Measurements from ENCODE around the gene CLSTN1.
"Not testable (repeated sequence)": the region's sequence is repeated elsewhere in the genome, so short reads cannot be mapped to it uniquely, and the experiment has no call there.

CLSTN1 gene

GRCh38 chr1:9794081-9794480 is 29.7 kb downstream of the CLSTN1 start:
- DNase-seq, result no peak

- DNase-seq, result no peak
Measured at GRCh38 chr1:9793291-9793690, 30.5 kb downstream of the CLSTN1 start.

GRCh38 chr1:9792156-9793042 is 31.4 kb downstream of the CLSTN1 start:
- peak; percentile 51 for DNase-seq

- DNase-seq, result not testable (repeated sequence)
Measured at GRCh38 chr1:9789700-9790099, 34.1 kb downstream of the CLSTN1 start.

DNA sequence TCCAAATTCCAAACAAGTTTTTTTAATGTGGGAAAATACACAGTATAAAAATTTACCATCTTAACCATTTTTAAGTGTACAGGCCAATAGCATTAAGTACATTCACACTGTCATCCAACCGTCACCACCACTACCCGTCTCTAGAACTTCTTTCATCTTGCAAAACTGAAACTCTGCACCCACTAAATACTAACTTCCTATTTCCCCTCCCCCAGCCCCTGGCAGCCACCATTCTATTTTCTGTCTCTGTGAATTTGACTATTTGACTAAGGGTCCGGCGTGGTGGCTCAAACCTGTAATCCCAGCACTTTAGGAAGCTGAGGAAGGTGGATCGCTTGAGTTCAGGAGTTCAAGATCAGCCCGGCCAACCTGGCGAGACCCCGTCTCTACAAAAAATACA is 36.1 kb downstream of the CLSTN1 start:
- no peak for DNase-seq

GRCh38 chr1:9785406-9785805 is 38.4 kb downstream of the CLSTN1 start:
- DNase-seq, result peak; percentile 49

- peak; percentile 47 for DNase-seq
Measured at GRCh38 chr1:9784508-9785133, 39.1 kb downstream of the CLSTN1 start.

DNA sequence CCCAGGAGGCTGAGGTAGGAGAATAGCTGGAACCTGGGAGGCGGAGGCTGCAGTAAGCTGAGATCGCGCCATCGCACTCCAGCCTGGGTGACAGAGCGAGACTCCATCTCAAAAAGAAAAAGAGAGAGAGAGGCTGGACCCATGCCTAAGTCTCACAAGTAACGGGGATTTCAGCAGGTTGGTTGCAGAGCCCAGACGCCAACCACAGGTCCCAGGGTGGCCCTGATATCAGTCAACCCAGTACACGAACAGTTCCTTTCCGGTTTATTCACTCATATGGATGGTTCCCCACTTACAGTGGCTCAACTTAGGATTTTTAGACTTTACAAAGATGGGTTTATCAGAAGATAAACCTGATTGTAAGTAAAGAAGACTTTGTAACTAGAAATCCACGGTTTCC is 40.9 kb downstream of the CLSTN1 start:
- DNase-seq, result no peak

- DNase-seq, result no peak
Measured at GRCh38 chr1:9782116-9782751, 41.5 kb downstream of the CLSTN1 start.

GRCh38 chr1:9780554-9781110 is 43.1 kb downstream of the CLSTN1 start:
- DNase-seq, result no peak

DNA sequence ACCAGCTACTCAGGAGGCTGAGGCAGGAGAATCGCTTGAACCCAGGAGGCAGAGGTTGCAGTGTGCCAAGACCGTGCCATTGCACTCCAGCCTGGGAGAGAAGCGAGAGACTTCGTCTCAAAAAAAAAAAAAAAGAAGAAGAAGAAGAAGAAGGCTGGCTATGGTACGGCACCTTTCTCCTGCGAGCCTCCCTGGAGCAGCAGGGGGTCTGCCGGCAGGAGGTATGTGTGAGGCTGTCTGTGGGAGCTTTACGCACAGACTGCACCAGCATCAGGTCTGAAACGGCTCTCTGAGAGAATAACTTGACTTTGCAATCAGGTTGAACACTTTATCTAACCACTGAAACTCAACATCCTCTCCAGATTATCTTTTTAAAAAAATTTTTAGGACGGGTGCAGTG is 44.9 kb downstream of the CLSTN1 start:
- no peak for DNase-seq

DNA sequence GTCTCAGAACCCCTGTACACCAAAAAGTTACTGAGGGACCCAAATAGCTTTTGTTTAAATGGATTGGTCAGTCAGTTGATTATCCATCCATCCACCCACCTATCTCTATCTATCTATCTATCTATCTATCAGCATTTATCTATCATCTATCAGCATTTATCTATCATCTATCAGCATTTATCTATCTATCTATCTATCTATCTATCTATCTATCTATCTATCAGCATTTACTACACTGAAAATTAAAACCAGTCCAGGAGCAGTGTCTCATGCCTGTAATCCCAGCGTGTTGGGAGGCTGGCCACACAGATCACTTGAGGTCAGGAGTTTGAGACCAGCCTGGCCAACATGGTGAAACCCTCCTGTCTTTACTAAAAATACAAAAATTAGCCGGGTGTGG is 47.1 kb downstream of the CLSTN1 start:
- DNase-seq, result no peak

DNA sequence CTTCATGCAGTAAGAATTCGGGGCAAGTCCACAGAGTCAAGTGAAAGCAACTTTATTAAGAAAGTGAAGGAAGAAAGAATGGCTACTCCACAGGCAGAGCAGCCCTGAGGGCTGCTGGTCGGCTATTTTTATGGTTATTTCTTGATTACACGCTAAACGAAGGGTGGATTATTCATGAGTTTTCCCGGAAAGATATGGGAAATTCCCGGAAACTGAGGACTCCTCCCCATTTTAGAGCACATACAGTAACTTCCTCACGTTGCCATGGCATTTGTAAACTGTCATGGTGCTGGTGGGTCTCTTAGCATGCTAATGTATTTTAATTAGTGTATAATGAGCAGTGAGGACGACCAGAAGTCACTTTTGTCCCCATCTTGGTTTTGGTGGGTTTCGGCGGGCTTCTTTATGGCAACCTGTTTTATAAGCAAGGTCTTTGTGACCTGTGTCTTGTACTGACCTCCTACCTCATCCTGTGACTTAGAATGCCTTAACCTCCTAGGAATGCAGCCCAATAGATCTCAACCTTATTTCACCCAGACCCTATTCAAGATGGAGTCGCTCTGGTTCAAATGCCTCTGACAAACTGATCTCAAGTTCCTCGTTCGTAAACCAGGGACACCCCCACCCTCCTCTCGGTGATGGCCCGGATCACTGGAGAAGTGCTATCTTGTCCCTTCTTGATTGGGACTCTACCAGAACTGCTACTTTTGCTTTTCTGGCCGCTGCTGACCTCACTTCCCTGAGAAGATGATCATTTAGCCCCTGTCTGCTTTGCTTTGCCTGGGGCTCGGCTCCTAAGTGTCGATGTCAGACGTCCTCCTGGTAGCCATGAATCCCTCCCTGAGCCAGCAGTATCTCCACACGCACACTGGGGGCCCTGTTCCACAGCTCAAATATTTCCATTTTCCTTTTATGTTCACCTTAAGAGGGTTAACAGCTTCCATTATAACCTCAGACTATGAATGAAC is 48.8 kb downstream of the CLSTN1 start:
- DNase-seq, result no peak

DNA sequence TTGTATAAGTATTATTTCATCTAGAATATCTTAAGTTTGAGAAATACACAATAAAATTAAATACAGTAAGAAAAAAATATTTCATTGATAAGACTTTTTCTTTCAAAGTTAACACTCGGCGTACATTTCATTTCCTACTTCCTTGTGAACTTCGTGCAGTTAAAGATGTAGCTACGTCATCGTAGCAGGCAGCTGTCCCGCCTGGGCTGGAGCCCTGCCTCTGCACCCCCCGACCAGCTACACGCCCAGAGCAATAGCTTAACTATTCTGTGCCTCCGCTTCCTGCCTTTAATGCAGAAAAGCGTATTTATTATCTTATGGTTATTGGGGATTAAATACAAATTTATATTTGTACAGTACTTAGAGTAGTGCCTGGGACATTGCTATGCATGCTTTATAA is 53.5 kb downstream of the CLSTN1 start:
- DNase-seq, result no peak

GRCh38 chr1:9768983-9769382 is 54.8 kb downstream of the CLSTN1 start:
- DNase-seq, result no peak

DNA sequence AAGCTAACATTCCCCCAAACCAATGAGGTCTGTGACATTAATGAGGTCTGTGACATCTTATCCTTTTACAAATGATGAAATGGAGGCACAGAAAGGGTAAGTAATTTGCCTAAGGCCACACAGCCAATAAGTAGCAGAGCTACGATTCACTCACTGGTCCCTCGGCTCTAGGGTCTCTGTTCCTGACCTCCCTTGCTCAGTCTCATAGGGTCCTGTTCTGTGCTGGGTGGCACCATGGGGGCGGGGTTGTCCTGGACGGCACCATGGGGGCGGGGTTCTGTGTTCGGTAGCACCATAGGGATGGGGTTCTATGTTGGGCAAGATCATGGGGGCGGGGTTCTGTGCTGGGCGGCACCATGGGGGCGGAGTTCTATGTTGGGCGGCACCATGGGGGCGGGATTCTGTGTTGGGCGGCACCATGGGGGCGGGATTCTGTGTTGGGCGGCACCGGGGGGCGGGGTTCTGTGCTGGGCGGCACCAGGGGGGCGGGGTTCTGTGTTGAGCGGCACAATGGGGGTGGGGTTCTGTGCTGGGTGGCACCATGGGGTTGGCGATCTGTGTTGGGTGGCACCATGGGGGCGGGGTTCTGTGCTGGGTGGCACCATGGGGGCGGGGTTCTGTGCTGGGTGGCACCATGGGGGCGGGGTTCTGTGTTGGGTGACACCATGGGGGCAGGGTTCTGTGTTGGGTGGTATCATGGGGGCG is 55.6 kb downstream of the CLSTN1 start:
- no peak for DNase-seq

GRCh38 chr1:9766759-9767442 is 56.9 kb downstream of the CLSTN1 start:
- peak; percentile 100 for DNase-seq

- DNase-seq, result no peak
Measured at GRCh38 chr1:9764550-9764949, 59.2 kb downstream of the CLSTN1 start.

DNA sequence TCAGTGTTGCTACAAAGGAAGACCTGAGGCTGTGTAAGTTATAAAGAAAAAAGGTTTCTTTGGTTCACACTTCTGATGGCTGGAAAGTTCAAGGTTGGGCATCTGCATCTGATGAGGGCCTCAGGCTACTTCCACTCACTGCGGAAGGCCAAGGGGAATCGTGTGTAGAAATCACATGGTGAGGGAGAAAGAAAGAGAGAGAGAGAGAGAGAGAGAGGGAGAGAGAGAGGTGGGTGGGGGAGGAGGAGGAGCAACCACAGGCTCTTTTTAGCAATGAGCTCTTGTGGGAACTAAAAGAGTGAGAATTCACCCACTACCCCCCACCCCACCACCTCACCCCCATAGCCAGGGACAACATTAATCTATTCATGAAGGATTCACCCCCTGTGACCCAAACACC is 59.9 kb downstream of the CLSTN1 start:
- DNase-seq, result no peak

DNA sequence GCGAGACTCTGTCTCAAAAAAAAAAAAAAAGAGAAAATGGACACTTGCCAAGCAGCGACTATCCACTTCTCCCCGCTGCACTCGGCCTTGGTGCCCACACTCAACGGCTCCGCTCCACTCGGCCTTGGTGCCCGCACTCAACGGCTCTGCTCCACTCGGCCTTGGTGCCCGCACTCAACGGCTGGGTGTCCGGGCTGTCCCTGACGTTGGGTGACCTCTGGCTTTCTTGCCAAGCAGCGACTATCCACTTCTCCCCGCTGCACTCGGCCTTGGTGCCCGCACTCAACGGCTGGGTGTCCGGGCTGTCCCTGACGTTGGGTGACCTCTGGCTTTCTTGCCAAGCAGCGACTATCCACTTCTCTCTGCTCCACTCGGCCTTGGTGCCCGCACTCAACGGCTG is 61.3 kb downstream of the CLSTN1 start:
- not testable (repeated sequence) for DNase-seq

GRCh38 chr1:9761855-9762254 is 61.9 kb downstream of the CLSTN1 start:
- no peak for DNase-seq
